Measurements from ENCODE around the gene FBXO17.

- TF ChIP-seq CTCF (IDR thresholded peaks at IDR 0.05) = no peak
- no peak for TF ChIP-seq EP300 (IDR thresholded peaks at IDR 0.05)
- no peak for TF ChIP-seq POLR2AphosphoS5 (IDR thresholded peaks at IDR 0.05)
Observed at GRCh38 chr19:38977445-38978325, 2.1 kb upstream of the FBXO17 start.

All from esophagus muscularis mucosa (tissue), 4 donors.